ENCODE data around the gene SAMD11.
"Not testable (repeated sequence)": the region's sequence is repeated elsewhere in the genome, so short reads cannot be mapped to it uniquely, and the experiment has no call there.

SAMD11 gene

DNA sequence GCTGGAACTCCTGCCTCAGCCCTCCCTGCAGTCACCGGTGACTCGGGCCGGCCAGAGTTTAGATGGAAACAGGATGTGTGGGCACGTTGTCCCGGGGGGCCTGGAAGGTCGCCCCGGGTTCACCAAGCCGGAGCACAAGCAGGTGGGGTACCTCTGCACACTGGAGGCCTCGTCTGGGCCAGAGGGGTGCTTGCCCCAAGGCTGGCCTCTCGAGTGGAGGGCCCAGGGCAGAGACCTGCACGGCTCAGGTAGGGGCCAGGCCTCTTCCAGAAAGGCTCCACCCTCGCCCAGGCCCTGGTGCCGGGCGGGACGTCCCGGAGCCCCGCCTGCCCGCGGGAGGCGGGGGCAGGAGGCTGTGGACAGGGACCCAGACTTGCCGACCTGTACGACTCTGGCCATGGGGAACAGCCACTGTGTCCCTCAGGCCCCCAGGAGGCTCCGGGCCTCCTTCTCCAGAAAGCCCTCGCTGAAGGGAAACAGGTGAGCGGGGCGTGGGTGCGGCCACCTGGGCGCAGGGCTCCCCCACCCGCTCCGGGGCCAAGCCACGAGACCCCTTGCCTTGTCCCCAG lies 42.5 kb downstream of the SAMD11 start, which contains the start of gene PLEKHN1:
PLEKHN1 (plus strand) TSS at position 348 of the 569 bp plus-strand sequence; CDS start at position 398, 50 bp downstream.
- FAIRE-seq = no peak

DNA sequence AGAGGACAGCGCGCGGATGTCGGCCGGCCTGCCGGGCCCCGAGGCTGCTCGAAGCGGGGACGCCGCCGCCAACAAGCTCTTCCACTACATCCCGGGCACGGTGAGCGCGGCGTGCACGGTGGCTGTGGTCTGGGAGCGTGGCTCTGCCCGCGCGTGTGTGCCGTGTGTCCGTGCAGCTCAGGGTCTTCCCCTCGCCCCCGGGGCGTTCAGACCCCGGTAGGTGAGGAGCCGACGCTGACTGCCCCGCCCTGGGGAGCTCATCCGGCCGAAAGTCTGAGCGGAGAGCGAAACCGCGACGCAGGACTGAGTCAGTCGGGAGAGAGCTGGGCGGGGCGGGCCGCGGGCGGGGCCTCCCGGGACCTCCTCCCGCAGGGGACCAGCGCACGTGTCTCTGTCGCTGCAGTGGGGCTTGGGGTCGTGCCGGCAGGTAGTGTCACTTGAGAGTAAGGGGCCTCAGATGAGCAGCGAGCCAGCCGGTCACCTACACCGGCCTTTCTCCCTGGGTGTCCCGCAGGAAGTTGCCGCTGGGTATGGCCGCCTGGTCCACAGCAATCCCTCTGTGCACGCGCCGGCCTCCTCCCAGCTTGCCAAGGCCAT lies 43.1 kb downstream of the SAMD11 start:
- FAIRE-seq = no peak

GRCh38 chr1:967466-968343 lies 44.0 kb downstream of the SAMD11 start:
- no peak for FAIRE-seq

DNA sequence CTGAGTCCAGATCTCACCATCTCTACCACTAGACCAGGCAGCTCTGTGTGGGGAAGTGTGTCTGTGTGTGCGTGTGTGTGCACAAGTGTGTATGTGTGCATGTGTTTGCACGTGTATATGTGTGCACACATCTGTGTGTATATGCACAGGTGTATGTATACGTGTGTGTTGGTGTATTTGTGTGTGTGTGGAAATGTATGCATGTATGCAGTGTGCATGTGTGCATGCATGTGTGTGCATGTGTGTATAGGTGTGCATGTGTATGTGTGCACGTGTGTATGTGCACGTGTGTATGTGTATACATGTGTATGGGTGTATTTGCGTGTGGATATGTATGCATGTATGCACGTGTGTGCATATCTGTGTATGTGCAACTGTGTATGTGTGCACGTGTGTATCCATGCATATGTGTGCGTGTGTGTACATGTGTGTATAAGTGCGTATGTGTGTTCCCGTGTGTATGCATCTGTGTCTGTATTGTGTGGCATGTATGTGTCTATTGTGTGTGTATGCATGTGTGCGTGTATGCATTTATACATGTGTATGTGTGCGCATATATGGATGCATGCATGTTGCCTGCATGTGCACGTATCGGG lies 45.6 kb downstream of the SAMD11 start:
- no peak for FAIRE-seq

- FAIRE-seq = no peak
Measured at GRCh38 chr1:970242-970972, 46.7 kb downstream of the SAMD11 start.

DNA sequence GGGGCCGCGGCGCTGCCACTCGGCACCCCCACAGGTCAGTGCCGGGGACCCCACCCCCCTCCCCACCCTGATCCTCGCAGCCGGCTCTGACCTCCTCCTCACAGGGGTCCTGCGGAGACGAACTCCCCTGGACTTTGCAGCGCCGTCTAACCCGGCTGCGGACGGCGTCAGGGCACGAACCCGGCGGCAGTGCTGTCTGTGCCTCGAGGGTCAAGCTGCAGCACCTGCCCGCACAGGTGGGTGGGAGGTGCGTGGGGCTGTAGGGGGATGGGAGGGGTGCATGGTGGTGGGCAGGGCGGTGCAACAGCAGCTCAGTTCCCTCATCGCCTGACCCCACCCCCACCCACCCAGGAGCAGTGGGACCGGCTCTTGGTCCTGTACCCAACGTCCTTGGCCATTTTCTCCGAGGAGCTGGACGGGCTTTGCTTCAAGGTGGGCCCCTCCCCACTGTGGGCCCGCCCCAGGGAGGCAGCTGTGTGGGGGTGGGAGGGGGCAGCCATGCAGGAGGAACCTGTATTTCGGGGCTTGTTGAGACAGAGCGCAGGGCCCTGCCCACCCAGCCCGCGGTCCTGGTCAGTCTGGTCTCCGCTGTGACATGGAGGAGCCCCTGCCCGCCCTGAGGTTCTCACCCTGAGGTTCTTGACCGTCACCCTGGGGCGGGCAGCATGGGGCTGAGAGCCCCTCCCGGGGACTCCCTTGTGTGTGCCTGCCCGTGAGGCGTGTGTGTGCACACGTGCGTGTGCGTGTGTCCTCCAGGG lies 47.4 kb downstream of the SAMD11 start:
- FAIRE-seq = no peak

GRCh38 chr1:971751-972506 lies 48.2 kb downstream of the SAMD11 start:
- FAIRE-seq = no peak

GRCh38 chr1:972726-973458 lies 49.2 kb downstream of the SAMD11 start:
- FAIRE-seq = no peak

- no peak for FAIRE-seq
Measured at GRCh38 chr1:973459-974292, 50.0 kb downstream of the SAMD11 start.

DNA sequence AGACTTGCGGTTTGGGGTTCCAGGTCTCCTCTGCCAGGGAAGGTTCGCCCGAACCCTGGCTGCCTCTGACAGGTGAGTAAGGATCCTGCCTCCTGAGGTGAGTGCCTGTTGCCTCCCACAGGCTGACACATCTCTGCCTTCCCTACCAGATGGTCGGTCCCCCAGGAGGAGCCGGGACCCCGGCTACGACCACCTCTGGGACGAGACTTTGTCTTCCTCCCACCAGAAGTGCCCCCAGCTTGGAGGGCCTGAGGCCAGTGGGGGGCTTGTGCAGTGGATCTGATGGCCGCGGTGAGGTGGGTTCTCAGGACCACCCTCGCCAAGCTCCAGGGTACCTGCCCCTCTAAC lies 50.5 kb downstream of the SAMD11 start:
- no peak for FAIRE-seq

DNA sequence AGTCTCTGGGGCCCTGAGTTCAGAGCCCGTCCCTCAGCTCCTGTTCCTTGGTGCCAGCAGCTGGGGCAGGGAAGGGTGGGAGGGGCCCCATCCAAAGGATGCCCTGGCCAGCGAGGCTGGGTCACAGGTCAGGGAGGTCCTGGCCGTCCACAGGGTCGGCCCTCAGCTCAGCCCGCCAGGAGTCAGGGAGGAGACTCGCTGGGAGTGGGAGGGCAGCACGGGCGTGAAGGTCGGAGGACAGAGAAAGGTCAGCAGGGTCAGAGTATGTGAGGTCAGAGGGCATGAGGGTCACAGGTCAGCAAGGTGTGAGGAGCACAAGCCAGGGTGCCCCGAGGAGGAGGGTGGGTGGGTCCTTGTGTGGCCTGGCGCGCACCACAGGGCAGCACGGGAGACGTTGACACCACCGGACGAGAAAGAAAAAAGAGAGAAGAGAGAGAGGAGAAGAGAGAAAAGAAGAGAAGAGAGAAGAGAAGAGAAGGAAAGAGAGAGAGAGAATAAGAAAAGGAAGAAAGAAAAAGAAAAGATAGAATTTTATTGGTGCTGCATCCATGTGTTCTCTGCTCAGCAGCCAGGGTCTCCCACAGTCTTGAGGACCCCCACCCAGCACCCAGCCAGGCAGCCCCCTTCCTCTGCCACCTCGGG lies 51.1 kb downstream of the SAMD11 start:
- no peak for FAIRE-seq

- no peak for FAIRE-seq
Measured at GRCh38 chr1:975365-975764, 51.6 kb downstream of the SAMD11 start.

- no peak for FAIRE-seq
Measured at GRCh38 chr1:975896-976683, 52.4 kb downstream of the SAMD11 start.

DNA sequence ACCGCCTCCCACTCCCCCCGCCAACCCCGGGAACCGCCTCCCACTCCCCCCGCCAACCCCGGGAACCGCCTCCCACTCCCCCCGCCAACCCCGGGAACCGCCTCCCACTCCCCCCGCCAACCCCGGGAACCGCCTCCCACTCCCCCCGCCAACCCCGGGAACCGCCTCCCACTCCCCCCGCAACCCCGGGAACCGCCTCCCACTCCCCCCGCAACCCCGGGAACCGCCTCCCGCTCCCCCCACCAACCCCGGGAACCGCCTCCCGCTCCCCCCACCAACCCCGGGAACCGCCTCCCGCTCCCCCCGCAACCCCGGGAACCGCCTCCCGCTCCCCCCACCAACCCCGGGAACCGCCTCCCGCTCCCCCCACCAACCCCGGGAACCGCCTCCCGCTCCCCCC lies 53.1 kb downstream of the SAMD11 start:
- not testable (repeated sequence) for FAIRE-seq

GRCh38 chr1:978069-978834 lies 54.5 kb downstream of the SAMD11 start:
- FAIRE-seq = no peak

DNA sequence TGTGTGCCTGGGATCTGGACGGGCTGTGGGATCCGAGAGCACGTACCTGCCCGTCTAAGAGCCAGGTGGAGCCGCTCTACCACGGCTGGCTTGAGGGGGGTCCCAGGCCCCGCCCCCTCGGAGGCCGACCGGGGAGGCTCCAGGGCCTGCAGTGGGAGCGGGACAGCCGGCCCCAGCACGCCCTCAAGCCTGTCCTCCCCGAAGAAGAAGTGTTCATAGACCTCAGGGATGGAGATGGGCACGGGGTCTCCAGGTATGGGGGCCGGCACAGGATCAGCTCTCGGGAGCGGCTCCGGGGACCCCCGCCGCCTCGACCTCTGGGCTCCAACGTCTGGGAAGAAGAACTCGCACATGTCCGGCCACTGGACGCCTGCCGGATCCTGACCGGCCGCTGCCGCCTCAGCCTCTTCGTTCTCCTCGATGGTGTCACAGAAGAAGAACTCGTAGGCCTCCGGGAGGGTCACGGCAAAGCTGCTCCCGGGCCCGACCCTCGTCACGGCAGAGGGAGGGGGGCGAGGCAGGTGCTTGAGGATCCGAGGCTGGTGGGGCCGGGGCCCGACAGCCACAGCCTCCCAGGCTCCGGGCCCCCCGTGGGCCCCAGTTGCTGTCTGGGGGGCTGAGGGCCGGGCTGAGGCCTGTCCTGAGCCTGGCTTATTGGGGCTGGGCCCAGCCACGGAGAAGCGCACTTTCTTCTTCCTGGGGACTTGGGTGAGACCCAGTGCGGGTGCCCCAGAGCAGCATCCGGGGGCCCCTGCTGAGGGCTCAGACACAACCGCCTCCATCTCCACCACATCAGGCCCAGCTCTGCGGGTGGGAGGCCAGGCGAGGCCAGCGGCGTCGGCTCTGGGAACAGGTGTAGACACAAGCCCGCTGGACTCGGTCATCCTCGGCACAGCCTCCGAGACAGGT lies 55.4 kb downstream of the SAMD11 start:
- no peak for FAIRE-seq

- no peak for FAIRE-seq
Measured at GRCh38 chr1:979744-980072, 56.0 kb downstream of the SAMD11 start.
